PC-3 (cell line): ENCODE measurements around the gene STEAP4.

ENCODE experiments used
- CTCF ChIP-seq: fragments of 300-600 bp; sonication (generic); conservative IDR thresholded peaks from 2 replicates; pipeline ENCODE4 v1.5.1; 2017; ENCODE audit warnings: antibody characterized with exemption, low read depth, mild to moderate bottlenecking, low read length
- EZH2phosphoT487 ChIP-seq: fragments of 300-600 bp; sonication (generic); IDR thresholded peaks from 2 replicates; pipeline ENCODE4 v1.6.1; 2018; ENCODE audit warnings: mild to moderate bottlenecking, antibody characterized with exemption, low read length, borderline replicate concordance

GRCh38 chr7:88268858-88269257 is 37.8 kb downstream of the STEAP4 start:
- TF ChIP-seq CTCF (no peak), EZH2phosphoT487 (no peak)
